ENCODE results near the gene LRMDA. TPM values are rescaled to one million over a fixed set of nuclear protein-coding genes. Genes with fewer than 3 reads are reported as not detected.

LRMDA gene
- total and polyA plus RNA-seq, 2 donors from 2014 or later, result 23.2 to 48.6 TPM

- intact Hi-C loops (cut with DNase I), result no loop called here
- Histone ChIP-seq H3K9me3 (ENCODE audit: control insufficient read depth in 2 of 3, insufficient read depth in 1 of 3, low read length in 3 of 3) (no peaks in the 10 kb centered on the region), H3K4me3 (ENCODE audit: low read length in 3 of 3) (no peak overlapping the region), H3K27ac (ENCODE audit: low read depth in 2 of 2, low read length in 2 of 2) (no peak overlapping the region), H3K9ac (ENCODE audit: low read length in 3 of 3) (no peak overlapping the region), H3K27me3 (ENCODE audit: control insufficient read depth, insufficient read depth, low read length) (no peaks in the 10 kb centered on the region), H3K4me1 (ENCODE audit: control insufficient read depth in 2 of 3, insufficient read depth in 2 of 3, low read depth in 1 of 3, low read length in 3 of 3) (no peaks in the 10 kb centered on the region), H3K36me3 (ENCODE audit: control insufficient read depth in 2 of 3, insufficient read depth in 3 of 3, low read length in 3 of 3) (no peaks in the 10 kb centered on the region)
- DNase-seq (no peak), FAIRE-seq (peak; percentile 29)
- TF ChIP-seq, protein P1, sequence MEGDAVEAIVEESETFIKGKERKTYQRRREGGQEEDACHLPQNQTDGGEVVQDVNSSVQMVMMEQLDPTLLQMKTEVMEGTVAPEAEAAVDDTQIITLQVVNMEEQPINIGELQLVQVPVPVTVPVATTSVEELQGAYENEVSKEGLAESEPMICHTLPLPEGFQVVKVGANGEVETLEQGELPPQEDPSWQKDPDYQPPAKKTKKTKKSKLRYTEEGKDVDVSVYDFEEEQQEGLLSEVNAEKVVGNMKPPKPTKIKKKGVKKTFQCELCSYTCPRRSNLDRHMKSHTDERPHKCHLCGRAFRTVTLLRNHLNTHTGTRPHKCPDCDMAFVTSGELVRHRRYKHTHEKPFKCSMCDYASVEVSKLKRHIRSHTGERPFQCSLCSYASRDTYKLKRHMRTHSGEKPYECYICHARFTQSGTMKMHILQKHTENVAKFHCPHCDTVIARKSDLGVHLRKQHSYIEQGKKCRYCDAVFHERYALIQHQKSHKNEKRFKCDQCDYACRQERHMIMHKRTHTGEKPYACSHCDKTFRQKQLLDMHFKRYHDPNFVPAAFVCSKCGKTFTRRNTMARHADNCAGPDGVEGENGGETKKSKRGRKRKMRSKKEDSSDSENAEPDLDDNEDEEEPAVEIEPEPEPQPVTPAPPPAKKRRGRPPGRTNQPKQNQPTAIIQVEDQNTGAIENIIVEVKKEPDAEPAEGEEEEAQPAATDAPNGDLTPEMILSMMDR (IDR thresholded peaks at IDR 0.05; ENCODE audit: borderline replicate concordance, extremely low read depth, insufficient read depth), result no peak
Observed at GRCh38 chr10:75525646-75526045, 94.2 kb downstream of the LRMDA start.

DNA sequence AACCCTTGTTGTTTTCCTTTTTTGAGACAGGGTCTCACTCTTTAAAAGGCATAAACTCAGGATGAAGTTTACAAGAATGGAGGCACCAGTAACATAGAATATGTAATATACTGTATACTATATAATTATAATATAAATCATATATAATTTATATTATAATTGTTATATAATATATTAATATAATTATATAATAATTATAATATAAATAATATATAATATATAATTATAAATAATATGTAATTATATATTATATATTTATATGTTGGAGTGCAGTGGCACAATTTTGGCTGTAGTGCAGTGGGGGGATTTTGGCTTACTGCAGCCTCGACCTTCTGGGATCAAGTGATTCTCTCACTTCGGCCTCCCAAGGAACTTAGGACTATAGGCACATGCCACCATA, 96.1 kb downstream of the LRMDA start:
- Histone ChIP-seq H3K4me1 (ENCODE audit: control insufficient read depth in 2 of 3, insufficient read depth in 2 of 3, low read depth in 1 of 3, low read length in 3 of 3) (no peaks in the 10 kb centered on the region), H3K9me3 (ENCODE audit: control insufficient read depth in 2 of 3, insufficient read depth in 1 of 3, low read length in 3 of 3) (no peaks in the 10 kb centered on the region), H3K36me3 (ENCODE audit: control insufficient read depth in 2 of 3, insufficient read depth in 3 of 3, low read length in 3 of 3) (no peaks in the 10 kb centered on the region), H3K4me3 (ENCODE audit: low read length in 3 of 3) (no peak overlapping the region), H3K27ac (ENCODE audit: low read depth in 2 of 2, low read length in 2 of 2) (no peak overlapping the region), H3K9ac (ENCODE audit: low read length in 3 of 3) (no peak overlapping the region), H3K27me3 (ENCODE audit: control insufficient read depth, insufficient read depth, low read length) (no peaks in the 10 kb centered on the region)
- intact Hi-C loops (cut with DNase I), result no loop called here
- FAIRE-seq, result peak; percentile 77
- DNase-seq, result no peak
- TF ChIP-seq, protein P1 (IDR thresholded peaks at IDR 0.05; ENCODE audit: borderline replicate concordance, extremely low read depth, insufficient read depth), result no peak

DNA sequence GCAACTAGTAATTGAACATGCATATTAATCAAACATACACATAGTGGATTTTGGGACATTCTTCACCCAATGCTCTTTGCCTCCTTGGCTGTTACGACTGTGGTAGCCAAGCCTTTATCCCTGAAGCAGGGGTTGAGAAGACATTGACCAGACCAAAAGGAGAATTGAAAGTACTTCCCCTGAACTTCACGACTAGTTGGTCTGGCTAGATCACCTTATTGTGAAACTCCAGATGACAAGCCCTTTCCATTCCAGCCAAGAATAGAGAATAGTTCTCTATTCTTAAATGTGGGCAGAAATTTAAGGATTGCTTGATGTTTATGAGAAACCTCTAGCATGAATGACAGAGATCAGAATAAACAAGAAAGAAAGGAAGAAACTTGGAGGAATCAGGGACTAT, 97.0 kb downstream of the LRMDA start:
- H3K9ac ChIP-seq (ENCODE audit: low read length in 3 of 3), result no peak overlapping the region
- DNase-seq, result no peak

More for the DNA sequence above, 97.0 kb downstream of the LRMDA start:
- intact Hi-C loops (cut with DNase I), result no loop called here
- H3K27ac ChIP-seq (ENCODE audit: low read depth in 2 of 2, low read length in 2 of 2), result no peak overlapping the region
- H3K4me1 ChIP-seq (ENCODE audit: control insufficient read depth in 2 of 3, insufficient read depth in 2 of 3, low read depth in 1 of 3, low read length in 3 of 3), result no peaks in the 10 kb centered on the region
- no peak overlapping the region for H3K4me3 ChIP-seq (ENCODE audit: low read length in 3 of 3)
- FAIRE-seq, result no peak
- H3K36me3 ChIP-seq (ENCODE audit: control insufficient read depth in 2 of 3, insufficient read depth in 3 of 3, low read length in 3 of 3), result no peaks in the 10 kb centered on the region
- no peaks in the 10 kb centered on the region for H3K27me3 ChIP-seq (ENCODE audit: control insufficient read depth, insufficient read depth, low read length)
- no peaks in the 10 kb centered on the region for H3K9me3 ChIP-seq (ENCODE audit: control insufficient read depth in 2 of 3, insufficient read depth in 1 of 3, low read length in 3 of 3)
- TF ChIP-seq, protein P1 (IDR thresholded peaks at IDR 0.05; ENCODE audit: borderline replicate concordance, extremely low read depth, insufficient read depth), result no peak
